ENCODE data around the gene TUBGCP6.

TUBGCP6 gene

GRCh38 chr22:50193621-50194020, 51.2 kb downstream of the TUBGCP6 start:
- no peak for TF ChIP-seq CTCF (conservative IDR thresholded peaks at IDR 0.05; ENCODE audit: low read depth, low read length)
- Histone ChIP-seq H3K27me3 (ENCODE audit: insufficient read depth, low read depth) (no peaks in the 10 kb centered on the region), H3K79me2 (ENCODE audit: insufficient read depth, low read depth) (peaks cover 13% of the 10 kb centered on the region; the same call in 1 of the 2 replicates), H3K9ac (no peak overlapping the region), H2AFZ (ENCODE audit: low read depth) (no peak overlapping the region), H3K4me2 (no peak overlapping the region), H3K36me3 (ENCODE audit: insufficient read depth) (no peaks in the 10 kb centered on the region), H4K20me1 (ENCODE audit: insufficient read depth) (no peaks in the 10 kb centered on the region), H3K27ac (no peak overlapping the region), H3K4me1 (ENCODE audit: low read depth, poor library complexity, severe bottlenecking) (peaks cover 28% of the 10 kb centered on the region), H3K4me3 (IDR thresholded peaks at IDR 0.05; ENCODE audit: insufficient read depth, low read depth, low read length) (no peak overlapping the region)

- no peak overlapping the region for H3K4me3 ChIP-seq (IDR thresholded peaks at IDR 0.05; ENCODE audit: insufficient read depth, low read depth, low read length)
- H3K36me3 ChIP-seq (ENCODE audit: insufficient read depth) = no peaks in the 10 kb centered on the region
Measured at GRCh38 chr22:50192436-50193204, 52.2 kb downstream of the TUBGCP6 start.

GRCh38 chr22:50190941-50191741, 53.7 kb downstream of the TUBGCP6 start:
- peaks cover 42% of the 10 kb centered on the region for H3K4me1 ChIP-seq (ENCODE audit: low read depth, poor library complexity, severe bottlenecking)
- peak overlapping the region; percentile 91 for H3K4me2 ChIP-seq
- no peak overlapping the region for H3K4me3 ChIP-seq (IDR thresholded peaks at IDR 0.05; ENCODE audit: insufficient read depth, low read depth, low read length)
- no peak overlapping the region for H2AFZ ChIP-seq (ENCODE audit: low read depth)
- H4K20me1 ChIP-seq (ENCODE audit: insufficient read depth) = no peaks in the 10 kb centered on the region
- H3K9ac ChIP-seq = peak overlapping the region; percentile 93
- no peak for TF ChIP-seq CTCF (conservative IDR thresholded peaks at IDR 0.05; ENCODE audit: low read depth, low read length)
- H3K36me3 ChIP-seq (ENCODE audit: insufficient read depth) = no peaks in the 10 kb centered on the region
- H3K79me2 ChIP-seq (ENCODE audit: insufficient read depth, low read depth) = peaks cover 36% of the 10 kb centered on the region
- peak overlapping the region; percentile 95 for H3K27ac ChIP-seq
- H3K27me3 ChIP-seq (ENCODE audit: insufficient read depth, low read depth) = no peaks in the 10 kb centered on the region

More at GRCh38 chr22:50192436-50193204, 52.2 kb downstream of the TUBGCP6 start:
- no peak overlapping the region for H2AFZ ChIP-seq (ENCODE audit: low read depth)
- peak overlapping the region; percentile 95; the same call in 1 of the 2 replicates for H3K27ac ChIP-seq
- H3K9ac ChIP-seq = no peak overlapping the region
- H3K79me2 ChIP-seq (ENCODE audit: insufficient read depth, low read depth) = peaks cover 22% of the 10 kb centered on the region
- no peaks in the 10 kb centered on the region for H3K27me3 ChIP-seq (ENCODE audit: insufficient read depth, low read depth)
- H3K4me1 ChIP-seq (ENCODE audit: low read depth, poor library complexity, severe bottlenecking) = peaks cover 38% of the 10 kb centered on the region
- TF ChIP-seq CTCF (conservative IDR thresholded peaks at IDR 0.05; ENCODE audit: low read depth, low read length) = no peak
- H3K4me2 ChIP-seq = peak overlapping the region; percentile 91; the same call in 1 of the 2 replicates
- H4K20me1 ChIP-seq (ENCODE audit: insufficient read depth) = no peaks in the 10 kb centered on the region

GRCh38 chr22:50190182-50190940, 54.5 kb downstream of the TUBGCP6 start:
- no peak overlapping the region for H2AFZ ChIP-seq (ENCODE audit: low read depth)
- no peak overlapping the region for H3K4me3 ChIP-seq (IDR thresholded peaks at IDR 0.05; ENCODE audit: insufficient read depth, low read depth, low read length)
- H3K4me1 ChIP-seq (ENCODE audit: low read depth, poor library complexity, severe bottlenecking) = peaks cover 42% of the 10 kb centered on the region
- H3K79me2 ChIP-seq (ENCODE audit: insufficient read depth, low read depth) = peaks cover 36% of the 10 kb centered on the region
- no peaks in the 10 kb centered on the region for H3K36me3 ChIP-seq (ENCODE audit: insufficient read depth)
- H3K27ac ChIP-seq = peak overlapping the region; percentile 95
- H3K4me2 ChIP-seq = peak overlapping the region; percentile 91
- peak overlapping the region; percentile 93 for H3K9ac ChIP-seq
- H4K20me1 ChIP-seq (ENCODE audit: insufficient read depth) = no peaks in the 10 kb centered on the region
- no peaks in the 10 kb centered on the region for H3K27me3 ChIP-seq (ENCODE audit: insufficient read depth, low read depth)
- no peak; the same call in none of the 2 replicates for TF ChIP-seq CTCF (conservative IDR thresholded peaks at IDR 0.05; ENCODE audit: low read depth, low read length)

All from KMS-11 (cell line).